Measurements from ENCODE around the gene ARL8B. TPM values are rescaled to one million over a fixed set of nuclear protein-coding genes. Genes with fewer than 3 reads are reported as not detected.
A peak's percentile ranks its signal among the peaks of the same experiment; 100 is the strongest.

Gene ARL8B
- total and polyA plus RNA-seq, 9 of the 15 experiments (the other 6 are each of a cell fraction or from before 2014, with no cell fraction given) = 28.5 to 99.4 (median 77.2) TPM

DNA sequence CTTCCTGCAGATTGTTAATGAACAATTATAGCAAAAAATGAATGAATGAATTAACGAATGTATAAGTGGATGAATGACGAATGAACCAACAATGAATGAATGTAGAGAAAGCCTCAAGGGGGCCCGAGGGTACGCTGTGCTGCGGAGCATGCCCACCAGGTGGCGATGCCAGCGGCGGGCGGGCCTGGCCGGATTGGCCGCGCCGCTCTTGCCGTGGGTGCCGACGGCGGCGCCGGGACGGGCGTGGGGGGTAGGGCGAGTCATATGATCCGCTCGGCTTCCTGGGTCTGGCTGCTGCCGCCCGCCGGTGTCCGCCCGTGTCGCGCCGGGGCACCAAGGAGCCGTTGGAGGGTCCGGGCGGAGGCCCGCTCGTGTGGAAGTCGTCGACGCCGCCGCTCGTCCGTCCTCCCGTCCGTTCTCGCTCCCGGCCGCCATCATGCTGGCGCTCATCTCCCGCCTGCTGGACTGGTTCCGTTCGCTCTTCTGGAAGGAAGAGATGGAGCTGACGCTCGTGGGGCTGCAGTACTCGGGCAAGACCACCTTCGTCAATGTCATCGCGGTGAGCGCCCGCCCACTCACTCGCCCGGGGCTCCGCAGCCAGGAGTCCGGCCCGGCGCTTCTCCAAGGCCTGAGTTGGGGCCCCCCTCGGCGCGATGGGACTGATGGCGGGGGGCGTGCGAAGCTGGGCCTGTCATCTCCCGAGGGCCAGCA lies at the start of gene ARL8B (continued):
- no peak for TF ChIP-seq HES1 (IDR thresholded peaks at IDR 0.05; ENCODE audit: low read depth)
- no peak for TF ChIP-seq MAFG (tag; conservative IDR thresholded peaks at IDR 0.05)
- TF ChIP-seq, protein P1, sequence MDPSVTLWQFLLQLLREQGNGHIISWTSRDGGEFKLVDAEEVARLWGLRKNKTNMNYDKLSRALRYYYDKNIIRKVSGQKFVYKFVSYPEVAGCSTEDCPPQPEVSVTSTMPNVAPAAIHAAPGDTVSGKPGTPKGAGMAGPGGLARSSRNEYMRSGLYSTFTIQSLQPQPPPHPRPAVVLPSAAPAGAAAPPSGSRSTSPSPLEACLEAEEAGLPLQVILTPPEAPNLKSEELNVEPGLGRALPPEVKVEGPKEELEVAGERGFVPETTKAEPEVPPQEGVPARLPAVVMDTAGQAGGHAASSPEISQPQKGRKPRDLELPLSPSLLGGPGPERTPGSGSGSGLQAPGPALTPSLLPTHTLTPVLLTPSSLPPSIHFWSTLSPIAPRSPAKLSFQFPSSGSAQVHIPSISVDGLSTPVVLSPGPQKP (CRISPR knock-in tag; IDR thresholded peaks at IDR 0.05) = no peak
- 0 out of 2 replicates have a peak, but pooled peaks have one; percentile 26 for TF ChIP-seq STAG1 (CRISPR knock-in tag; IDR thresholded peaks at IDR 0.05; ENCODE audit: borderline replicate concordance)
- peak; percentile 98 for TF ChIP-seq XRCC5 (IDR thresholded peaks at IDR 0.05; ENCODE audit: low read depth, low read length)
- peak; percentile 44 for TF ChIP-seq NUFIP1 (IDR thresholded peaks at IDR 0.05; ENCODE audit: partially characterized antibody)
- TF ChIP-seq CHD7 (IDR thresholded peaks at IDR 0.05; ENCODE audit: low read depth, low read length) = no peak
- TF ChIP-seq ZNF551 (CRISPR knock-in tag; IDR thresholded peaks at IDR 0.05) = no peak
- no peak for TF ChIP-seq ZNF589 (CRISPR knock-in tag; IDR thresholded peaks at IDR 0.05; ENCODE audit: low read depth)
- TF ChIP-seq HEY1 (CRISPR knock-in tag; IDR thresholded peaks at IDR 0.05; ENCODE audit: borderline replicate concordance) = no peak
- no peak for TF ChIP-seq ZNF699 (CRISPR knock-in tag; IDR thresholded peaks at IDR 0.05; ENCODE audit: insufficient replicate concordance)
- TF ChIP-seq FIP1L1 (IDR thresholded peaks at IDR 0.05; ENCODE audit: low read depth, low read length, poor library complexity, severe bottlenecking) = peak; percentile 95
- TF ChIP-seq KLF16 (IDR thresholded peaks at IDR 0.05) = peak; percentile 71
- TF ChIP-seq POLR2AphosphoS2 (IDR thresholded peaks at IDR 0.05; ENCODE audit: low read length) = no peak; the same call in 1 of the 2 replicates
- peak; percentile 99 for TF ChIP-seq GATAD2B (IDR thresholded peaks at IDR 0.05; ENCODE audit: borderline replicate concordance)
- no peak for TF ChIP-seq ZNF316 (IDR thresholded peaks at IDR 0.05)

All from K562 (cell line).